NCI-H2196 treated with DMSO at 0.1 percent for 48 hours (cell line): ENCODE measurements around the gene PROP1.
"Not testable (repeated sequence)": the region's sequence is repeated elsewhere in the genome, so short reads cannot be mapped to it uniquely, and the experiment has no call there.

Experiments
- DNase-seq: peaks from one replicate; lab custom pipeline; 2025; ENCODE audit not compliant: unreplicated experiment; lab: John Stamatoyannopoulos, UW

Gene PROP1

GRCh38 chr5:177995691-177996595 is at the start of gene PROP1:
PROP1 (minus strand) TSS chr5:177996242; CDS start chr5:177995933, 309 bp downstream.
- no peak for DNase-seq

- DNase-seq, result not testable (repeated sequence)
Measured at GRCh38 chr5:178019379-178020030, 23.5 kb upstream of the PROP1 start.

- not testable (repeated sequence) for DNase-seq
Measured at GRCh38 chr5:178012758-178013157, 16.7 kb upstream of the PROP1 start.

GRCh38 chr5:178011816-178012554 is 15.9 kb upstream of the PROP1 start:
- not testable (repeated sequence) for DNase-seq

- DNase-seq, result not testable (repeated sequence)
Measured at GRCh38 chr5:178007272-178007671, 11.2 kb upstream of the PROP1 start.

GRCh38 chr5:178006536-178007231 is 10.6 kb upstream of the PROP1 start:
- not testable (repeated sequence) for DNase-seq

GRCh38 chr5:178006181-178006535 is 10.1 kb upstream of the PROP1 start:
- DNase-seq, result not testable (repeated sequence)

- DNase-seq, result no peak
Measured at GRCh38 chr5:177997846-177998245, 1.8 kb upstream of the PROP1 start.

GRCh38 chr5:177997319-177997670 is 1.3 kb upstream of the PROP1 start:
- DNase-seq, result no peak

- no peak for DNase-seq
Measured at GRCh38 chr5:177996660-177997318, 747 bp upstream of the PROP1 start.

GRCh38 chr5:177994561-177995190 is 1.4 kb downstream of the PROP1 start:
- DNase-seq, result no peak

GRCh38 chr5:177994063-177994462 is 2.0 kb downstream of the PROP1 start:
- DNase-seq, result no peak

GRCh38 chr5:177992466-177992865 is 3.6 kb downstream of the PROP1 start:
- DNase-seq, result no peak

- DNase-seq, result no peak
Measured at GRCh38 chr5:177988989-177989625, 6.9 kb downstream of the PROP1 start.

GRCh38 chr5:177987326-177987725 is 8.7 kb downstream of the PROP1 start:
- DNase-seq, result no peak

- DNase-seq, result no peak
Measured at GRCh38 chr5:177985430-177986040, 10.5 kb downstream of the PROP1 start.

- no peak for DNase-seq
Measured at GRCh38 chr5:177984584-177985206, 11.3 kb downstream of the PROP1 start.

GRCh38 chr5:177983763-177984583 is 12.1 kb downstream of the PROP1 start:
- no peak for DNase-seq
